HEK293 (cell line): ENCODE data around the gene TK2.
A peak's percentile ranks its signal among the peaks of the same experiment; 100 is the strongest.

Experiments
- CTCF ChIA-PET: fragments of 350-600 bp; formaldehyde crosslinking; extraction: SDS; loops from one replicate; lab custom pipeline; 2021; ENCODE audit warnings: antibody characterized with exemption; lab: Yijun Ruan, JAX
- POLR2A ChIA-PET: fragments of 300-600 bp; formaldehyde crosslinking; extraction: SDS; loops from one replicate; lab custom pipeline; 2020; ENCODE audit warnings: antibody characterized with exemption, inconsistent platforms; lab: Yijun Ruan, JAX
- H3K27ac ChIP-seq: fragments of 200-500 bp; sonication (Bioruptor generic); 2 replicates; pipeline ENCODE4 v1.5.1; 2014; ENCODE audit warnings: low read depth, low read length, control low read depth, inconsistent platforms; ENCODE audit errors: extremely low read depth
- H3K36me3 ChIP-seq, 2 experiments: fragments of 200-500 bp in 1 of 2; sonication (Bioruptor generic) in 1 of 2; 1 replicate in 1 of 2; 2 replicates in 1 of 2; pipeline ENCODE4 v1.5.1; 2014 to 2017; ENCODE audit warnings: inconsistent platforms in 2 of 2, low read length in 2 of 2; ENCODE audit not compliant: control insufficient read depth in 2 of 2, insufficient read depth in 1 of 2
- H3K4me1 ChIP-seq: fragments of 200-500 bp; sonication (Bioruptor generic); 2 replicates; pipeline ENCODE4 v1.5.1; 2014; ENCODE audit warnings: mild to moderate bottlenecking, low read length, inconsistent platforms; ENCODE audit not compliant: control insufficient read depth, insufficient read depth
- H3K4me3 ChIP-seq: 2 replicates; pipeline ENCODE4 v1.5.1; 2011; ENCODE audit warnings: low read depth, mild to moderate bottlenecking, control low read depth, low read length, moderate library complexity
- H3K9me3 ChIP-seq: fragments of 200-500 bp; sonication (Bioruptor generic); 2 replicates; pipeline ENCODE4 v1.5.1; 2014; ENCODE audit warnings: low read depth, low read length, inconsistent platforms; ENCODE audit not compliant: control insufficient read depth, insufficient read depth
- GLI2 ChIP-seq: fragments of 450-650 bp; formaldehyde crosslinking; IDR thresholded peaks from 2 replicates; pipeline ENCODE4; 2017; ENCODE audit warnings: missing biosample characterization, missing genetic modification characterization, low read depth, borderline replicate concordance
- KLF7 ChIP-seq: fragments of 450-650 bp; formaldehyde crosslinking; IDR thresholded peaks from 2 replicates; pipeline ENCODE4 v1.5.1; 2016; ENCODE audit warnings: missing biosample characterization, missing genetic modification characterization, borderline replicate concordance
- MZF1 ChIP-seq: fragments of 450-650 bp; formaldehyde crosslinking; IDR thresholded peaks from 2 replicates; pipeline ENCODE4 v1.5.1; 2017; ENCODE audit warnings: missing biosample characterization, missing genetic modification characterization, borderline replicate concordance
- OVOL3 ChIP-seq: fragments of 450-650 bp; formaldehyde crosslinking; IDR thresholded peaks from 2 replicates; pipeline ENCODE4 v1.5.1; 2016; ENCODE audit warnings: missing biosample characterization, missing genetic modification characterization
- PRDM4 ChIP-seq: fragments of 450-650 bp; formaldehyde crosslinking; IDR thresholded peaks from 2 replicates; pipeline ENCODE4 v1.5.1; 2017; ENCODE audit warnings: missing biosample characterization, missing genetic modification characterization
- ZBTB1 ChIP-seq: fragments of 450-650 bp; formaldehyde crosslinking; IDR thresholded peaks from 2 replicates; pipeline ENCODE4 v1.5.1; 2016; ENCODE audit warnings: missing biosample characterization, missing genetic modification characterization
- ZNF140 ChIP-seq: fragments of 450-650 bp; formaldehyde crosslinking; IDR thresholded peaks from 2 replicates; pipeline ENCODE4 v1.5.1; 2016; ENCODE audit warnings: missing biosample characterization, missing genetic modification characterization
- ZNF18 ChIP-seq: fragments of 450-650 bp; formaldehyde crosslinking; IDR thresholded peaks from 2 replicates; pipeline ENCODE4 v1.5.1; 2016; ENCODE audit warnings: missing biosample characterization, missing genetic modification characterization
- ZNF19 ChIP-seq: fragments of 450-650 bp; formaldehyde crosslinking; IDR thresholded peaks from 2 replicates; pipeline ENCODE4; 2016; ENCODE audit warnings: missing biosample characterization, missing genetic modification characterization, low read depth
- ZNF274 ChIP-seq, 2 experiments: fragments of 200-500 bp in 1 of 2; fragments of 450-650 bp in 1 of 2; sonication (Bioruptor generic) in 1 of 2; formaldehyde crosslinking in 1 of 2; IDR thresholded peaks; 2 replicates each; pipeline versions ENCODE4 v1.5.1 to v1.6.1; 2014 to 2016; ENCODE audit warnings: borderline replicate concordance in 1 of 2, inconsistent platforms in 1 of 2, low read length in 1 of 2, missing biosample characterization in 1 of 2, missing genetic modification characterization in 1 of 2
- ZNF341 ChIP-seq: fragments of 450-650 bp; formaldehyde crosslinking; IDR thresholded peaks from 2 replicates; pipeline ENCODE4; 2016; ENCODE audit warnings: low read depth, missing biosample characterization, missing genetic modification characterization
- ZNF354C ChIP-seq: fragments of 450-650 bp; formaldehyde crosslinking; IDR thresholded peaks from 2 replicates; pipeline ENCODE4 v1.5.1; 2016; ENCODE audit warnings: missing biosample characterization, missing genetic modification characterization, low read depth, borderline replicate concordance
- ZNF391 ChIP-seq: fragments of 450-650 bp; formaldehyde crosslinking; IDR thresholded peaks from 2 replicates; pipeline ENCODE4 v1.5.1; 2016; ENCODE audit warnings: low read depth, missing biosample characterization, missing genetic modification characterization, borderline replicate concordance
- ZNF433 ChIP-seq: fragments of 450-650 bp; formaldehyde crosslinking; IDR thresholded peaks from 2 replicates; pipeline ENCODE4 v1.5.1; 2016; ENCODE audit warnings: missing biosample characterization, missing genetic modification characterization, low read depth
- ZNF449 ChIP-seq: fragments of 450-650 bp; formaldehyde crosslinking; IDR thresholded peaks from 2 replicates; pipeline ENCODE4 v1.5.1; 2017; ENCODE audit warnings: missing biosample characterization, mild to moderate bottlenecking, missing genetic modification characterization, moderate library complexity
- ZNF501 ChIP-seq: fragments of 450-650 bp; formaldehyde crosslinking; IDR thresholded peaks from 2 replicates; pipeline ENCODE4 v1.5.1; 2016; ENCODE audit warnings: missing biosample characterization, missing genetic modification characterization
- ZNF514 ChIP-seq: fragments of 450-650 bp; formaldehyde crosslinking; IDR thresholded peaks from 2 replicates; pipeline ENCODE4 v1.5.1; 2016; ENCODE audit warnings: missing biosample characterization, missing genetic modification characterization
- ZNF548 ChIP-seq: fragments of 450-650 bp; formaldehyde crosslinking; IDR thresholded peaks from 2 replicates; pipeline ENCODE4 v1.5.1; 2016; ENCODE audit warnings: missing biosample characterization, missing genetic modification characterization
- ZNF561 ChIP-seq: fragments of 450-650 bp; IDR thresholded peaks from 2 replicates; pipeline ENCODE4 v1.5.1; 2018; ENCODE audit warnings: missing biosample characterization, missing genetic modification characterization, borderline replicate concordance
- ZNF571 ChIP-seq: fragments of 450-650 bp; formaldehyde crosslinking; IDR thresholded peaks from 2 replicates; pipeline ENCODE4 v1.5.0; 2017; ENCODE audit warnings: missing biosample characterization, missing genetic modification characterization
- ZNF654 ChIP-seq: fragments of 450-650 bp; formaldehyde crosslinking; IDR thresholded peaks from 2 replicates; pipeline ENCODE4 v1.5.1; 2016; ENCODE audit warnings: low read depth, missing biosample characterization, missing genetic modification characterization
- ZNF76 ChIP-seq: fragments of 450-650 bp; formaldehyde crosslinking; IDR thresholded peaks from 2 replicates; pipeline ENCODE4; 2016; ENCODE audit warnings: low read depth, missing biosample characterization, missing genetic modification characterization, borderline replicate concordance
- ZNF792 ChIP-seq: fragments of 450-650 bp; formaldehyde crosslinking; IDR thresholded peaks from 2 replicates; pipeline ENCODE4 v1.5.1; 2016; ENCODE audit warnings: missing biosample characterization, missing genetic modification characterization
- ZSCAN23 ChIP-seq: fragments of 450-650 bp; formaldehyde crosslinking; IDR thresholded peaks from 2 replicates; pipeline ENCODE4 v1.5.1; 2016; ENCODE audit warnings: missing biosample characterization, missing genetic modification characterization
- TF ChIP-seq, protein P1 (sequence below): fragments of 450-650 bp; formaldehyde crosslinking; IDR thresholded peaks from 2 replicates; pipeline ENCODE4 v1.5.1; 2016; ENCODE audit warnings: missing biosample characterization, missing genetic modification characterization
- TF ChIP-seq, protein P2 (sequence below): fragments of 450-650 bp; formaldehyde crosslinking; IDR thresholded peaks from 2 replicates; pipeline ENCODE4 v1.5.1; 2017; ENCODE audit warnings: missing biosample characterization, missing genetic modification characterization
- TF ChIP-seq, protein P3 (sequence below): sonication (generic); formaldehyde crosslinking; IDR thresholded peaks from 2 replicates; pipeline ENCODE4 v1.8.1; 2022; ENCODE audit warnings: mild to moderate bottlenecking, moderate library complexity, missing genetic modification reagents

The TK2 gene

GRCh38 chr16:66549284-66550131, at the start of gene TK2:
TSS of gene TK2 (minus strand) at chr16:66550122. CDS start at chr16:66550061, 61 bp downstream.
- POLR2A ChIA-PET, result interaction anchor here (0.6 kb wide), 1 partner anchor 192 kb away, joined by 3 read pairs; no protein-coding TSS in a partner anchor
- Histone ChIP-seq H3K27ac (peak within 1 kb of the TSS; percentile 85), H3K36me3 (peaks cover 0 to 8% of the 10 kb centered on the region in 2 experiments; a peak in 2 of 3 replicates), H3K9me3 (no peaks in the 10 kb centered on the region), H3K4me3 (peak within 1 kb of the TSS; percentile 59), H3K4me1 (no peaks in the 10 kb centered on the region)
- CTCF ChIA-PET, result interaction anchor here (1.4 to 1.7 kb wide), 2 partner anchors 37 to 59 kb away, joined by 4 to 5 read pairs; no protein-coding TSS in a partner anchor
- TF ChIP-seq, protein P1, sequence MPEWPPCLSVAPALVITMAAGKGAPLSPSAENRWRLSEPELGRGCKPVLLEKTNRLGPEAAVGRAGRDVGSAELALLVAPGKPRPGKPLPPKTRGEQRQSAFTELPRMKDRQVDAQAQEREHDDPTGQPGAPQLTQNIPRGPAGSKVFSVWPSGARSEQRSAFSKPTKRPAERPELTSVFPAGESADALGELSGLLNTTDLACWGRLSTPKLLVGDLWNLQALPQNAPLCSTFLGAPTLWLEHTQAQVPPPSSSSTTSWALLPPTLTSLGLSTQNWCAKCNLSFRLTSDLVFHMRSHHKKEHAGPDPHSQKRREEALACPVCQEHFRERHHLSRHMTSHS, result no peak
- TF ChIP-seq GLI2 (tag by site-specific recombination) (no peak), ZNF354C (tag by site-specific recombination) (no peak), ZNF76 (0 out of 2 replicates have a peak, but pooled peaks have one; percentile 32), ZBTB1 (no peak), ZNF548 (tag by site-specific recombination) (no peak), ZNF449 (tag by site-specific recombination) (no peak; the same call in 1 of the 2 replicates), ZNF561 (tag by site-specific recombination) (peak; percentile 66), ZNF792 (tag by site-specific recombination) (no peak), ZNF433 (tag by site-specific recombination) (no peak), ZNF501 (tag by site-specific recombination) (0 out of 2 replicates have a peak, but pooled peaks have one; percentile 59), MZF1 (tag by site-specific recombination) (no peak), ZNF274 (IDR thresholded peaks at IDR 0.05; ENCODE audit: low read length) (no peak), ZNF274 (tag by site-specific recombination; IDR thresholded peaks at IDR 0.05; ENCODE audit: borderline replicate concordance) (no peak), KLF7 (tag by site-specific recombination) (no peak), ZNF341 (tag by site-specific recombination) (peak; percentile 51; the same call in 1 of the 2 replicates), ZSCAN23 (0 out of 2 replicates have a peak, but pooled peaks have one; percentile 22), OVOL3 (tag by site-specific recombination) (no peak), ZNF18 (tag by site-specific recombination) (no peak), ZNF654 (tag by site-specific recombination) (no peak), ZNF19 (tag by site-specific recombination) (no peak), PRDM4 (tag by site-specific recombination) (no peak), ZNF571 (tag by site-specific recombination) (no peak), ZNF514 (tag by site-specific recombination) (no peak), ZNF391 (tag by site-specific recombination) (no peak), ZNF140 (tag by site-specific recombination) (0 out of 2 replicates have a peak, but pooled peaks have one; percentile 6)
- TF ChIP-seq, protein P2, sequence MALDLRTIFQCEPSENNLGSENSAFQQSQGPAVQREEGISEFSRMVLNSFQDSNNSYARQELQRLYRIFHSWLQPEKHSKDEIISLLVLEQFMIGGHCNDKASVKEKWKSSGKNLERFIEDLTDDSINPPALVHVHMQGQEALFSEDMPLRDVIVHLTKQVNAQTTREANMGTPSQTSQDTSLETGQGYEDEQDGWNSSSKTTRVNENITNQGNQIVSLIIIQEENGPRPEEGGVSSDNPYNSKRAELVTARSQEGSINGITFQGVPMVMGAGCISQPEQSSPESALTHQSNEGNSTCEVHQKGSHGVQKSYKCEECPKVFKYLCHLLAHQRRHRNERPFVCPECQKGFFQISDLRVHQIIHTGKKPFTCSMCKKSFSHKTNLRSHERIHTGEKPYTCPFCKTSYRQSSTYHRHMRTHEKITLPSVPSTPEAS, result no peak
- TF ChIP-seq, protein P3, sequence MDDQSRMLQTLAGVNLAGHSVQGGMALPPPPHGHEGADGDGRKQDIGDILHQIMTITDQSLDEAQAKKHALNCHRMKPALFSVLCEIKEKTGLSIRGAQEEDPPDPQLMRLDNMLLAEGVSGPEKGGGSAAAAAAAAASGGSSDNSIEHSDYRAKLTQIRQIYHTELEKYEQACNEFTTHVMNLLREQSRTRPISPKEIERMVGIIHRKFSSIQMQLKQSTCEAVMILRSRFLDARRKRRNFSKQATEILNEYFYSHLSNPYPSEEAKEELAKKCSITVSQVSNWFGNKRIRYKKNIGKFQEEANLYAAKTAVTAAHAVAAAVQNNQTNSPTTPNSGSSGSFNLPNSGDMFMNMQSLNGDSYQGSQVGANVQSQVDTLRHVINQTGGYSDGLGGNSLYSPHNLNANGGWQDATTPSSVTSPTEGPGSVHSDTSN (CRISPR knock-in tag), result no peak
